B cell (primary cell): ENCODE results near the gene RBBP6. TPM values are rescaled to one million over a fixed set of nuclear protein-coding genes. Genes with fewer than 3 reads are reported as not detected.
"Not testable (repeated sequence)": the region's sequence is repeated elsewhere in the genome, so short reads cannot be mapped to it uniquely, and the experiment has no call there.

Source experiments
- ATAC-seq: fragments of 200-7000 bp; cut with Tn5 transposase; one replicate; pipeline ENCODE4 v1.10.0; 2021; ENCODE audit warnings: low read depth, mild to moderate bottlenecking, moderate number of reproducible peaks, moderate library complexity
- CTCF ChIA-PET: fragments of 350-600 bp; sonication (Branson Sonifier 250); formaldehyde crosslinking; loops from one replicate; lab custom pipeline; 2021; ENCODE audit warnings: antibody characterized with exemption, inconsistent platforms; lab: Charles Lee
- POLR2A ChIA-PET: fragments of 350-600 bp; sonication (Branson Sonifier 250); formaldehyde crosslinking; loops from one replicate; lab custom pipeline; 2021; ENCODE audit warnings: antibody characterized with exemption; lab: Charles Lee
- DNase-seq: peaks from one replicate; pipeline ENCODE4 v3.0.0; 2013
- H2AFZ ChIP-seq: 2 replicates; pipeline ENCODE4 v1.6.1; 2012; ENCODE audit warnings: mild to moderate bottlenecking, low read depth, low read length; ENCODE audit not compliant: insufficient read depth, poor library complexity, severe bottlenecking
- H3K27ac ChIP-seq, 2 donors: 1 replicate in 1 of 2; 2 replicates in 1 of 2; pipeline ENCODE4 v1.5.1; 2012 to 2013; ENCODE audit warnings: low read length in 2 of 2, mild to moderate bottlenecking in 2 of 2, moderate library complexity in 1 of 2
- H3K27me3 ChIP-seq, 4 experiments: fragments of 200-600 bp in 1 of 4; sonication (generic) in 1 of 4; replicated peaks in 1 of 4; 1 replicate in 2 of 4; 2 replicates in 2 of 4; pipeline versions ENCODE4 v1.6.1 to v1.7.0; 2013 to 2016; ENCODE audit warnings: low read length in 3 of 4, mild to moderate bottlenecking in 2 of 4, mixed read lengths in 1 of 4, moderate library complexity in 1 of 4; ENCODE audit not compliant: insufficient read depth in 4 of 4, control insufficient read depth in 3 of 4; ENCODE audit errors: control extremely low read depth in 1 of 4
- H3K36me3 ChIP-seq, 2 experiments: replicated peaks in 1 of 2; 1 replicate in 1 of 2; 2 replicates in 1 of 2; pipeline versions ENCODE4 v1.6.1 to v1.7.1; 2013; ENCODE audit warnings: low read length in 1 of 2; ENCODE audit not compliant: insufficient read depth in 2 of 2, control insufficient read depth in 1 of 2; ENCODE audit errors: control extremely low read depth in 1 of 2, extremely low read depth in 1 of 2
- H3K4me1 ChIP-seq, 2 donors: fragments of 200-600 bp in 1 of 2; sonication (generic) in 1 of 2; 1 replicate in 1 of 2; 2 replicates in 1 of 2; pipeline versions ENCODE4 v1.5.1 to v1.6.1; 2013 to 2017; ENCODE audit warnings: low read length in 2 of 2; ENCODE audit not compliant: control insufficient read depth in 2 of 2, insufficient read depth in 2 of 2
- H3K4me2 ChIP-seq: replicated peaks from 2 replicates; pipeline ENCODE3; 2012; ENCODE audit warnings: mild to moderate bottlenecking, low read depth, low read length; ENCODE audit not compliant: poor library complexity, severe bottlenecking
- H3K4me3 ChIP-seq, 5 experiments: fragments of 200-600 bp in 1 of 5; sonication (generic) in 1 of 5; 1 replicate in 3 of 5; 2 replicates in 2 of 5; pipeline versions ENCODE4 v1.5.1 to v1.7.0; 2011 to 2016; ENCODE audit warnings: low read length in 4 of 5, mild to moderate bottlenecking in 4 of 5, low read depth in 2 of 5, control low read depth in 1 of 5, moderate library complexity in 1 of 5; ENCODE audit not compliant: insufficient read depth in 1 of 5; ENCODE audit errors: control extremely low read depth in 1 of 5, extremely low read depth in 1 of 5
- H3K79me2 ChIP-seq: fragments of 200-600 bp; sonication (generic); one replicate; pipeline ENCODE4 v1.6.0; 2016; ENCODE audit warnings: low read length; ENCODE audit not compliant: control insufficient read depth, insufficient read depth
- H3K9ac ChIP-seq: fragments of 200-600 bp; sonication (generic); 2 replicates; pipeline ENCODE4 v1.6.1; 2017; ENCODE audit warnings: mild to moderate bottlenecking, low read length, moderate library complexity
- H3K9me3 ChIP-seq, 3 donors: one replicate each; pipeline versions ENCODE4 v1.6.1 to v1.7.1; 2013; ENCODE audit warnings: low read length in 2 of 3; ENCODE audit not compliant: control insufficient read depth in 2 of 3, insufficient read depth in 1 of 3; ENCODE audit errors: control extremely low read depth in 1 of 3
- H4K20me1 ChIP-seq: 2 replicates; pipeline ENCODE4 v1.6.0; 2012; ENCODE audit warnings: mild to moderate bottlenecking, low read length; ENCODE audit not compliant: insufficient read depth, control insufficient read depth, poor library complexity, severe bottlenecking
- H3K27ac Mint-ChIP-seq: one replicate; pipeline ENCODE4 v1.8.0; 2021; ENCODE audit warnings: mixed read lengths
- H3K27me3 Mint-ChIP-seq: one replicate; pipeline ENCODE4 v1.8.0; 2021; ENCODE audit warnings: mixed read lengths
- H3K4me1 Mint-ChIP-seq: one replicate; pipeline ENCODE4 v1.8.0; 2021; ENCODE audit warnings: mixed read lengths
- H3K4me3 Mint-ChIP-seq: one replicate; pipeline ENCODE4 v1.8.0; 2021; ENCODE audit warnings: mixed read lengths
- H3K9me3 Mint-ChIP-seq: one replicate; pipeline ENCODE4 v1.8.0; 2022; ENCODE audit warnings: mixed read lengths; ENCODE audit not compliant: insufficient read depth
- CTCF ChIP-seq: fragments of 200-600 bp; IDR thresholded peaks from one replicate; pipeline ENCODE4 v1.8.0; 2022; ENCODE audit warnings: antibody characterized with exemption, mild to moderate bottlenecking
- EZH2 ChIP-seq: IDR thresholded peaks from 2 replicates; pipeline ENCODE4 v1.6.1; 2012; ENCODE audit warnings: borderline replicate concordance, low read depth, mild to moderate bottlenecking, moderate library complexity, low read length; ENCODE audit not compliant: insufficient read depth, poor library complexity, severe bottlenecking
- WGBS: methylation state at CpG from one replicate; pipeline ENCODE4 v1.1.5; 2013; ENCODE audit warnings: missing lambda C conversion rate; ENCODE audit not compliant: insufficient coverage; 5-methylcytosine and 5-hydroxymethylcytosine counted together
- intact Hi-C: fragments of 100-400 bp; cut with micrococcal nuclease; formaldehyde crosslinking; loops from one replicate; pipeline ENCODE4 v1.10.0; 2022
- polyA plus RNA-seq: library from polyadenylated mRNA; depleted of rRNA; stranded (reverse); fragments of >200 nt; gene quantifications from 2 replicates; pipeline ENCODE4 v1.2.3, GENCODE V29; 2012
- total RNA-seq, 2 donors: library from RNA; stranded (reverse); fragments of 120-200 nt in 1 of 2; gene quantifications; 1 replicate in 1 of 2; 2 replicates in 1 of 2; pipeline versions ENCODE4 v1.2.3 to v1.2.4, GENCODE V29; 2013 to 2022

Gene RBBP6
- total and polyA plus RNA-seq, 2 donors (not counting 1 experiment from before 2014, with no cell fraction given): 107 to 132 TPM

GRCh38 chr16:24573141-24573540 lies 33.8 kb downstream of the RBBP6 start:
- TF ChIP-seq EZH2: no peak
- no peak for TF ChIP-seq CTCF
- H3K9me3 Mint-ChIP-seq: no peaks in the 10 kb centered on the region
- H3K36me3 ChIP-seq: peaks cover 22 to 44% of the 10 kb centered on the region in 2 experiments
- H3K4me1 ChIP-seq: no peaks in the 10 kb centered on the region
- peaks cover 0 to 7% (median 5%) of the 10 kb centered on the region in 3 donors for H3K9me3 ChIP-seq
- H3K4me1 Mint-ChIP-seq: no peaks in the 10 kb centered on the region
- no peaks in the 10 kb centered on the region for H3K27me3 ChIP-seq
- intact Hi-C loops: no loop called here
- H3K4me2 ChIP-seq: no peak overlapping the region
- DNase-seq (no peak), ATAC-seq (no peak)
- no peaks in the 10 kb centered on the region for H3K27me3 Mint-ChIP-seq
- no peak overlapping the region for H3K27ac Mint-ChIP-seq
- no peak overlapping the region for H2AFZ ChIP-seq
- WGBS: 100% methylated on average over 4 of the region's 6 CpGs
- H4K20me1 ChIP-seq: no peaks in the 10 kb centered on the region
- POLR2A ChIA-PET: no interaction called here
- CTCF ChIA-PET: no interaction called here
- no peak overlapping the region for H3K27ac ChIP-seq
- H3K4me3 ChIP-seq: no peak overlapping the region
- H3K79me2 ChIP-seq: no peaks in the 10 kb centered on the region
- no peak overlapping the region for H3K4me3 Mint-ChIP-seq
- no peak overlapping the region for H3K9ac ChIP-seq

GRCh38 chr16:24574515-24575485 lies 35.4 kb downstream of the RBBP6 start:
- H3K4me1 ChIP-seq, ATAC-seq, H3K27ac Mint-ChIP-seq, H3K79me2 ChIP-seq, H2AFZ ChIP-seq, H3K4me1 Mint-ChIP-seq, H3K27me3 ChIP-seq, CTCF ChIA-PET, H3K4me2 ChIP-seq, POLR2A ChIA-PET, H3K4me3 Mint-ChIP-seq, H3K27me3 Mint-ChIP-seq, H4K20me1 ChIP-seq, intact Hi-C loops, H3K9ac ChIP-seq, H3K9me3 ChIP-seq, DNase-seq, H3K27ac ChIP-seq, H3K4me3 ChIP-seq, H3K9me3 Mint-ChIP-seq: not testable (repeated sequence)
- H3K36me3 ChIP-seq: peaks cover 8 to 27% of the 10 kb centered on the region in 2 experiments
- WGBS: 96% methylated on average over 52 of the region's 66 CpGs

- H4K20me1 ChIP-seq, intact Hi-C loops, H3K4me3 ChIP-seq, H3K79me2 ChIP-seq, H3K4me1 ChIP-seq, H3K4me2 ChIP-seq, H3K27ac ChIP-seq, H3K27me3 ChIP-seq, H3K9me3 Mint-ChIP-seq, H3K27ac Mint-ChIP-seq, DNase-seq, ATAC-seq, H3K4me3 Mint-ChIP-seq, H3K9me3 ChIP-seq, H3K27me3 Mint-ChIP-seq, H3K4me1 Mint-ChIP-seq, CTCF ChIA-PET, H3K9ac ChIP-seq, POLR2A ChIA-PET, H2AFZ ChIP-seq: not testable (repeated sequence)
- H3K36me3 ChIP-seq: peaks cover 5 to 19% of the 10 kb centered on the region in 2 experiments
- 100% methylated on average over 2 of the region's 4 CpGs for WGBS
These were observed 36.4 kb downstream of the RBBP6 start for GRCh38 chr16:24575791-24576190.
